ENCODE data around the gene MAP2K3.

GRCh38 chr17:21247552-21248258 is 36.8 kb upstream of the MAP2K3 start:
- TF ChIP-seq EZH2 (IDR thresholded peaks at IDR 0.05; ENCODE audit: insufficient read depth, poor library complexity, severe bottlenecking) (no peak), EZH2phosphoT487 (IDR thresholded peaks at IDR 0.05; ENCODE audit: insufficient read depth, low read depth) (no peak)

All from GM23248 (cell line).